Stimulated activated CD4-positive, alpha-beta T cell treated with anti-CD3 and anti-CD28 coated beads, Interleukin-15, amount 100 ng/mL, for 1 hour (primary cell): ENCODE measurements around the gene MYCN.

Experiments used
- DNase-seq, 2 donors: peaks; one replicate each; pipeline ENCODE4 v3.0.0-alpha.2; 2020; ENCODE audit warnings: low read depth in 1 of 2, low spot score in 1 of 2

The MYCN gene

DNA sequence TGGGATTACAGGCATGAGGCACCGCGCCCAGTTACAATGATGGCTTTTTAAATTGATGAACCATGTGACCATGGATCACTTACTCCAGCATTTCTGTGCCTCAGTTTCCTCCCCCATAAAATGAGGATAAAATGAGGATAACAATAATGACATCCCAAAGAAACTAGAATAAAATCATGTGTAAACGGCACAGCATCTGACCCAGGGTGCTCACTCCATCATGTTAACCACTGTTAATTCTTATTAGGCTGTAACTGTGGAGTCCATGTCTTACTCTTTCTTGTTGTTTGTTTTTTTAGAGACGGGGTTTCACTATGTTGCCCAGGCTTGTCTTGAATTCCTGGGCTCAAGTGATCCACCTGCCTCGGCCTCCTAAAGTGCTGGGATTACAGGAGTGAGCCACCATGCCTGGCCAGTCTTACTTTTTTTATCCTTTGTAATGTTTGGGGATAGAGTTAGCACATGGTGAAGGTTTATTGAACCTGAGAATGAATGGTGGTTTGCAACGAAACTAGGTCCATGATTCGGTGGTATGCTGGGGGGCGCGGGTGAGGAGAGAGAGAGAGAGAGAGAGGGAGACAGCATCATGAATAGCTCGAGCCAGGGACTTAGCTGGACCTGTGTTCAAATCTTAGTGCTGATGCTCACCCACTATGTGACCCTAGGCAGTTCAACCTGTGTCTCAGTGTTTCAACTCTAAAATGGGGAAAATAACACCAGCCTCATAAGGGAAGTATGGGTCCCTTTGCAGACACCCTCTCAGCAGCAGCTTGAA lies 52.3 kb downstream of the MYCN start:
- DNase-seq, result no peak

DNA sequence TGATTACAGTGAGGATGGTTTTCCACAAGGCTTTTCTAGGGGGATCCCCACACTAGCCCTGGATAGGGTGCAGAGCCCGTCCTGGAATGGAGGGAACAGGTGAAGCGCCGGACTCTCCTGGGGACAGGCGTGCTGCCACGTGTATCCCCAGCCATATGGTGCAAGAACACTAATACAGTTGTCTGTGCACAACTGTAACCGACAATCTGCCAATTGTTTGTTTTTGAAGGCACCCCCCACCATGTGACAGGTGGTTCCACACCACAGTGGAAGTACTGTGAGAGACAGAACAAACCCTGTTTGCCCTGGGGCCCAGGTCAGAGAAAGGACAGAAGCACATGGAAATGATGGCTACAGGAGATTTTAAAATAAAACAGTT lies 52.9 kb downstream of the MYCN start:
- no peak for DNase-seq

DNA sequence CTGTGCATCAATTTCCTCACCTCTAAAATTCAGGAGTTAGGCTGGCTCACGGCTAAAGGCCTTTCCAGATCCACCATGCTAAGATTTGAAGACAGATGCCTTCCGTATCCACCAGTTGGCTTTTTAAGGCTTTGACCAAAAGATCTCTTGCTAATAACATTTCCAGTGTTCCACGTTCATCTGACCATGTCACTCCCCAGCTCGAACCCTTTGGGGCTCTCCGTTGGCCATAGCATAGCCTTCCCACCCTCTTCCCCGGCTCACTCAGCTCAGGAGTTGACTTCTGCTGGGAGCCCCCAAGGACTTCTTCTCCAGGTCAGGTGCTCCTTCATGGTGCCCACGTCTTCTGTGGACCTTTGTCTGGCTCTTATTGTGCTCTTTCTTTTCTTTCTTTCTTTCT lies 53.3 kb downstream of the MYCN start:
- no peak for DNase-seq

DNA sequence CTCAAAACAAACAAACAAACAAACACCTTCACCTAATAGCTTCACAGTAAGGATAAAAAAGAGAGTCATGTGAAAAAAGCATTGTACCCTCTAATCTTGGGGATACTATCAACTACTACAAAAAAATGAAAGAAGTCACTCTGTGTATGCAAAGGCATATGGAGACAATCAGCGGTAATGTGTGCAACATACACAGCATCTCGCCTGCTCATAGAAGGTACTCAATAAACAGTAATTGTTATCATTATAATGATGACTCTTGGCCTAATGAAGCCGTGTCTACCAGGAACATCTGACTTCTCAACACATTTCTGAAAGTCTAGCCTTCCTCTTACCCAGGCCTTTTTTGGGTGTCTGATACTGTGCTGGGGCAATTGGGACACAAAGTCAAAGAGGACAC lies 55.3 kb downstream of the MYCN start:
- no peak for DNase-seq
